Superior temporal gyrus (tissue), 1 donor: ENCODE results near the gene CCDC192.
"Not testable (repeated sequence)": the region's sequence is repeated elsewhere in the genome, so short reads cannot be mapped to it uniquely, and the experiment has no call there.

Experiments used
- DNase-seq: peaks from one replicate; pipeline ENCODE4 v3.0.0-alpha.2; 2016; ENCODE audit errors: extremely low spot score

CCDC192 gene

DNA sequence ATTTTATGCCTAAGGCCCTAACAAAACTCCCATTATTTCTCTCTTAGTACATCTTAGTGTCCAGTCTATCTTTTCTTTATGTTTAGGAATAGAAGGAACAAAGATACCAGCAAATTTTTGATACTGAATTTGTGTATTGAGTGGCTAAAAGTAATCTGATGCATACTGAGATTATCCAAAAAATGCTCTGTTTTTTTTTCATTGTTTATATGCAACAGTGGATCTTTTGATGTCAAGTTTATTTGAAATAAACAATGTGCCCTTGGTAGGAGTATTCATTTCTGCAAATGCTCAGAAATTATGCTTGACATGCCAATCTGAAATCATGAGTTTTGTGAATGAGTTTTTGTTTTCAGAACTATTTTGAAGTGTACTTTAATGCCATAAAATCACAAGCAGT lies 58.7 kb downstream of the CCDC192 start:
- DNase-seq, result no peak

DNA sequence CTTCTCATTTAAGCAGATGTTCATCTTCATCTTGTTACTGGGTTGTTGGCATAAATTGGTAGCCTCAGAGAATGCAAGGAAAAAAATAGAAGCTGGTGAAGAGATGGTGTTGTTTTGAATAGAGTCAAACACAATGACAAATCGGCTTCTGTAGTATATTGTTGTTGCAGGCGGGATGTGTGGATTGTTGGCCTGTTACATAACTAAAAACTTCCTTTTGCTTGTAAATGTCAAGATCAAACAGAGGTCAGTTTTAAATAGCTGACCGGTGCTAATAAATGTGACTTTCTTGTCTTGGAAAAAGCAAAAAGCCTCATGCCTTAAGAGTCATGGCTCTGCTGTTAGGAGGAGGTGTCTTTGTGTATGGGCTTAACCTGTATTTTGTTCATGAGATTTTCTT lies 59.2 kb downstream of the CCDC192 start:
- DNase-seq, result no peak

DNA sequence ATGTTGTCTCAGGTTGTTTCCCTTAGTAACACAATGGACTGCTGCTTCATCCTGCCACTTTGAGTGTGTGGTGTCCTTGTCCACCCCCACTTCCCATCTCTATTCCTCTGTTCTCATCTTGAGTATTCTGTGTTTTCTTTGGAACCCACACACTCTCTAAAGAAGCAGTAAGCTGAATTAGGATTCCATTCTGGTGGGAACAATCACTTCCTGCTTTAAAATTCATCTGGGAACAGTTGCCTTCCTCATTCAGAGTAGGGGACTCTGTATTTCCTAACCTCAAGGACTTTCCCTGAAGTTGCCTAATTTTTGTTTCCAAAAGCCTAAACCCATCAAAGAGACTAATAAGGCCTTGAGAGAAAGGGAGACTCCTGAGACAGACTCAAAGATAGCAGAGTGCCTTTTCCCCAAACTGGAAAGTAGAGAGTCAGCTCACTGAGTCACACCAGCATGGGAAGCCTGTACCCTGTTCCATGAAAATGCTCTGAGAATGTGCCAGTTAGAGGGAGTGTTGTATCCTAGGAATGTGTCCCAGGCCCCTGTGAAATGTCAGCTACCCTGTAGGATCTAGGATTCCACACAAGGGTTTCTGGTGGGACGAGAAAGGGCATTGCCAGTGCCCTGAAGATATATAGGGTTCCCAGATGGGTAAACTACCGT lies 63.6 kb downstream of the CCDC192 start:
- DNase-seq, result no peak

DNA sequence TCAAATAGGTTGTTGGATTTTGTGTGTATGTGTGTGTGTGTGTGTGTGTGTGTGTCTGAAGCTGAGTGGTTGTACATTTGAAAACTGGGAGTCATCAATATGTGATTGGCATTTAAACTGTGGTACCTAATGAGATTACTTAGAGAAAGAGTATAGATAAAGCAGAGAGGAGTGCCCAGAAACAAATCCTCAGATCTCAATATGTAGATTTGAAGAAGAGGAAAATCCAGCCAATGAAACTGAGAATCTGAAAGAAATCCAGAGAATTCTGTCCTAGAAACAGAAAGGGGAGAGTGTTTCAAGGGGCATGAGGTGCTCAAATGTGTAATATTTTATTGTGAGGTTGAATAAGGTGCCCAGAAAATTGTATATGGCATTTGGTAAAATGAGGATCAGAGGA lies 66.2 kb downstream of the CCDC192 start:
- DNase-seq, result no peak

GRCh38 chr5:127770272-127770671 lies 67.1 kb downstream of the CCDC192 start:
- no peak for DNase-seq

DNA sequence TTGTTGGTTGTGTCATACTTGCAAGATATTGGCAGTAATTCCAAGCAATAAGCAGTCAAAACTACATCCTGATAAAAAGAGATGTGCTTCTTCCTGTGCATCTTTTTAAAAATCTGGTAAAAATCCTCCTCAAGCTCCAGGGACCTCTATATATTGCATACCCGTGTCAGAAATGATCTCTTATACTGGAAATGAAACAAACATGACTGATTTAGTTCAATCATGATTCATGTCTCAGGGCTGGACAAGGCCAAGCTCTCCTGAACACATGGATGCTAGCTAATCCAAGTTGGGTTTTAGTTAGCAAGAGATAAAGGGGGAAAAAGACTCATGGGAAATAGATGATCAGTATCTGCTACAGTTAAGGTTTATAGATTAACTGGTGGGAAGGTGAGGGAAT lies 69.3 kb downstream of the CCDC192 start:
- no peak for DNase-seq

- DNase-seq, result no peak
These were observed 71.0 kb downstream of the CCDC192 start for GRCh38 chr5:127774221-127774620.

DNA sequence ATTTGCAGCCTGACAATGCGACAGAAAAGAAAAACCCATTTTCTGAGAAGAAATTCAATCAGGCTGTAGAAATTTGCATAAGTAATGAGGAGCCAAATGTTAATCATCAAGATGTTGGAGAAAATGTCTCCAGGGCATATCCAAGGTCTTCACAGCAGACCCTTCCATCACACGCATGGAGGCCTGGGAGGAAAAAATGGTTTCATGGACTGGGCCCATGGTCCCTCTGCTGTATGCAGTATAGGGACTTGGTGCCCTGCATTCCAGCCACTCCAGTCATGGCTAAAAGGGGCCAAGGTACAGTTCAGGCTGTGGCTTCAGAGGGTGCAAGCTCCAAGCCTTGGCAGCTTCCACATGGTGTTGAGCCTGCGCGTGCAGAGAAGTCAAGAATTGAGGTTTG lies 73.3 kb downstream of the CCDC192 start:
- DNase-seq, result no peak

GRCh38 chr5:127777957-127778356 lies 74.8 kb downstream of the CCDC192 start:
- DNase-seq, result no peak

- not testable (repeated sequence) for DNase-seq
These were observed 79.3 kb downstream of the CCDC192 start for GRCh38 chr5:127782450-127782849.

- no peak for DNase-seq
These were observed 82.1 kb downstream of the CCDC192 start for GRCh38 chr5:127785098-127785927.

DNA sequence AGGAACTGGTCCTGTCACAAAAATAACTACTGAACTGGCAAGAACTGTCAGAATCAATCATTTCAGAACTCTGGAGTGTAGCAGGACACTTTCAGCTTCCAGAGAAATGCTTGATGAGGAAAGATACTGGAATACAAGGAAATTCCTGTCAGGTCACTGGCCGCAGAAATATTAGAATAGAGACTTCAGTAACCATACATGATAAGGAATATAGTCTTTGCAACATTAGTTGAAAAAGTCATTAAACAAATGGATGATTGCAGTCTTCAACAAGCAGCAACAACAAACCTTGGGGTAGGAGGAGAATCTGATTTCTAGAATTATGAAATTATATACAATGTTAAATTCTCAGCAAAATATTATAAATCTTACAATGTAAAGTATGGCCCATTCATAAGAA lies 88.2 kb downstream of the CCDC192 start:
- no peak for DNase-seq

DNA sequence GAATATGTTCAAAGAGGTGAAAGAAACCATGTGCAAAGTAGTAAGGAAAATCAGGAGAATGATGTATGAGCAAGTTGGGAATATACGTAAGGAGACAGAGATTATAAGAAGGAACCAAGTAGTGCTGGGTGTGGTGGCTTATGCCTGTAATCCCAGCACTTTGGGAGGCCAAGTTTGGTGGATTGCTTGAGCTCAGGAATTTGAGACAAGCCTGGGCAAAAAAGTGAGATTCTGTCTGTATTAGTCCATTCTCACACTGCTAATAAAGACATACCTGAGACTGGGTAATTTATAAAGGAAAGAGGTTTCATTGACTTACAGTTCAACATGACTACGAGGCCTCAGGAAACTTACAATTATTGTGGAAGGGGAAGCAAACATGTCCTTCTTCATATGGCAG lies 88.7 kb downstream of the CCDC192 start:
- DNase-seq, result not testable (repeated sequence)

GRCh38 chr5:127793052-127793451 lies 89.9 kb downstream of the CCDC192 start:
- DNase-seq, result no peak

DNA sequence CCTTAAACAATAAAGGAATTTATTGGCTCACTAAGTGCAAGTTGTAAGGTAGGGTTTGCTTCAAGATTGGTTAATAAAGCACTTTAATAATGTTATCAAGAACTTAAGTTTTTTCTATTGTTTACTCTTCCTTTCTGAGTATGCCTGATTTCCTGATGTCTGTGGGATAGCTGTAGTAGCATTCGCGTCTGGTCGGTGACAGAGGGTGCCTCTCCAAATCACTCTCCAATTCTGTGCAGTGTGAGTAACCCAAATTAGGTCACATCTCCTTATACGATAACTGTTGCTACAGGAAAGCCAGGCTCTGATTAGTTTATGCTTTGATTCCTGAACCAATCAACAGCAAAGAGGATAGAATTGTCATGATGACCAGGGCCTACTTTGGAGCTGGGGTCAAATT lies 90.7 kb downstream of the CCDC192 start:
- no peak for DNase-seq

DNA sequence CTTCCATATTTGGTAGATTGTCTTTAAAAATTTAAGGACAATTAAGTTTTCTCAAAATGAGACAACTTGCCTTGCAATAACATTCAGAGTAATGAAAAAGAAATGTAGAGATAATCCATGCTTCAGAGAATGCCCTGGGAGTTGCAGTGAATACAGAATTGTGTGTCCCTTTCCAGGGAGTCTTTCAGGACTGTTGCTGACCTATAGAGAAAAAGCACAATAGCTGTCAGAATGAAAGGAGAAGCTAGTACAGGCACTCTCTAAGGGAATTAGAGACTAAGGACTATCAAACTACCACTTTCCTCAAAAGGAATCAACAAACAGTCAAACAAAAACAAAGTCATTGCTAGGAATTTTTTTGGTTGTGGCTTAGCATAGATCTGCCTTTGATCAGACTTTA lies 93.0 kb downstream of the CCDC192 start:
- DNase-seq, result no peak

DNA sequence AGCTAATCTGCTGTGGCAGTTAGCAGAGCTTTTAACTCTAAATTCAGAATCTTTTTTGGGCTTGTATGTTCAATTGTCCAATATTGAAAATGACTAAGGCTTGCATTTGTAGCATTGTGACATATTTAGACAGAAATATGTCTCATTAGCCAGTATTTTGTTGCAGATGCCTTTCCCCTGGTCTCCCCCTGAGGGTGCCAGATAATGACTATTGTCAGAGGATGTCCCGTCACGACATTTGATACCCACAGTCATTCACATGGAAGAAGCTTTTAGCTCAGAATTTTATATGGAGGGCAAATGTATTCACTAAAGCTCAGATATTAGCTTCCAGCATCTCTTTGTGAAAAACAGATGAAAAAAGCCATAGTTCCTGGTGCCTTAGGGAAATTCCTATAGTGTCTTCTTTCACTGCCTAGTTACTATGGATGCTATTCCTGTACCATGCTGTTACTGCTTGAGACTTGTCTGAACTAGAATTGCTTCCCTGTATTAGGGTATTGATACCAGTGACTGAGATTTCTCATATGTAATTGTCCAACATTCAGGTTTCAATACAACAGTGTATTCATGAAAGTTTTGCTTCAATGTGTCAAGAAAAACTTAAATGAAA lies 96.2 kb downstream of the CCDC192 start:
- DNase-seq, result no peak

DNA sequence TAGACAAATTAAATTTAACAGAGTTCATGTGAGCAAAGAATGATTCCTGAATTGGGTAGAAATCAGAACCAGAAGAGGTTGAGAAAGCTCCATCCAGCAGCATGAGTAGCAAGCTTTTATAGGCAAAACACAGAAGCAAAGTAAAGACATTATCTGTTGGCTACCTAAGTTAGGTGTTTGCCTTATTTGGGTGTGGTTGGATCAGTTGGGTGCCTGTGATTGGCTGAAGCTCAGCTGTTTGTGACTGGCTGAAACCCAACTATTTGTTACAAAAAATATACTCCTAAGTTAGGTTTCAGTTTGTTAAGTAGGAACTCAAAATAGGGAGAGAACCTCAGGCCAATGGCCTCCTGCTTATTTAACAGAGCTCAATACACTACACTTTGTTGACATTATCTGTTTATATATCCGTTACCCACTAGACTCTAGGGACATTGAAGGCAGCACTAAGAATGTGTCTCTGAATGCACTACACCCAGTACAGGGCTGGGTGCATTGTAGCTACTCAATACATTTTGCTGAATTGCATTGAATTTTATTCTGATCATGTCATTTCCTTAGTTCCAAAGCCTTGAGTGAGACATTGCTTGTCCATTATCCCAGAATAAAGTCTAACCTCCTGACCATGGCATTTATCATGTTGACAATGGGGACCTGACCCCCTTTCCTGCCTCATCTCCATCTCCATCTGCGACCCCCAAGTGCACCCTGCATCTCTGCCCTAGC lies 98.7 kb downstream of the CCDC192 start:
- no peak for DNase-seq

GRCh38 chr5:127802477-127802865 lies 99.3 kb downstream of the CCDC192 start:
- DNase-seq, result no peak

DNA sequence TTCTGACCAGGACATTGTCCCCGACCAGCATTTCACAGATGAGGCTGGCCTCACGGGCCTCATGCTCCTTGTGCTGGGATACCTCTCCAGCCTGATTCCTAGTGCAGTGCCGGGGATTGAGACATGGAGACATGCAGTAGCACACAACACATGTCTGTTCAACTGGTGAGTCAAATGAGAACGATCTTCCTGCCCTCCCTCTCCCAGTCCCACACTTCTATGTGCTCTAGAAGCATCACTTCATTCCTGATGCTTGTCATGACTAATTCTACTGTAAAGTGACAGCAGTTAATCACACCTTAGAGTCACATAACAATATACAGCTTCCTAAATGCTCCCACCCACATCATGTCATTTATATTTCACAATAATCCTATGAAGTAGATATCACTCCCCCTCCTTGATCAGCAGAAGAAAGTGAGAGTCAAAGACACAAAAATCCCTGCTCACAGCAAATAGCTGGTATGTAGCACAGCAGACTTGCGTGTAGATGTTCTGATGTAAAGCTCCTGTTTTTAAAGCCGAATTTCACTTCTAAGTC lies 101.8 kb downstream of the CCDC192 start:
- no peak for DNase-seq

DNA sequence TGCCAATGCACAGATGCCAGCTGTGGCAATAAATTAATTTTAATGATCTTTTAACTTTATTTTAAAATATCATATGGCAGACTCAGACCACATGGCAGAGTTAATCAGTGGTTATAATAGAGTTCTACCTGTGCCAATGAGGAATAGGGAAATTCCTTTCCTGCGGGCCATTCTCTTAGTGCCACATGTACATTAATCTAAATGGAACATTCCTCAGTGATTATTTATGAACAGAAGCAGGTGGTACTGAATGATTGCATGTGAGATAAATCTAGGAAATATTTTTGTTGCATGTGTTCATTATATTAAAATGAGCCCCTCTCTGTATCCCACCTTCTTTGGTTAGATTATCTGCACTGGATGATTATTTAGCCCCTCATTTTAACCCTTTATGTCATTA lies 102.3 kb downstream of the CCDC192 start:
- DNase-seq, result no peak

DNA sequence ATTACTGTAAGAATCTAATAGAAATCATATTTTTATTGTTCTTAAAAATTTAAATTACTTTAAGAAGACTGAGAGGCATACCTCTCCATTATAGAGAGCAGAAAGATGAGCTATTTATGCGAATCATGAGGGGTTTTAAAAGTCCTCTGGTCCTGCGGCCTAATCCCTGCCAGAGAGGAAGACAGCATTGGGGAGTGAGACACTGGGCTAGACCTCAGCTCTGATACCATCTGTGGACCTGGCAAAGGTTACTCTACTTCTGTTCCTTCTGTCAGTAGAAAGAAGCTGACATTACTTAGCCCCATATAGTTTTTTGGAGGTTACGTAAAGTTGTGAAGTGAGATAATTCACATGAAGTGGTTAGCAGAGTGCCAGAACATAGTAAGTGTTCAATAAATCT lies 103.6 kb downstream of the CCDC192 start:
- no peak for DNase-seq
